HEK293T (cell line): ENCODE measurements around the gene MYDGF.

Experiments used
- ARNT ChIP-seq: fragments of 450-650 bp; IDR thresholded peaks from 2 replicates; pipeline ENCODE4 v1.6.1; 2017; ENCODE audit warnings: mild to moderate bottlenecking
- BHLHE40 ChIP-seq: fragments of 450-650 bp; IDR thresholded peaks from 2 replicates; pipeline ENCODE4 v1.6.1; 2016; ENCODE audit warnings: mild to moderate bottlenecking, moderate library complexity, borderline replicate concordance
- CTBP1 ChIP-seq: fragments of 450-650 bp; IDR thresholded peaks from 2 replicates; pipeline ENCODE4 v1.6.1; 2016; ENCODE audit warnings: borderline replicate concordance
- FOXA1 ChIP-seq: fragments of 450-650 bp; IDR thresholded peaks from 2 replicates; pipeline ENCODE4 v1.6.1; 2016; ENCODE audit warnings: mild to moderate bottlenecking
- FOXK2 ChIP-seq: fragments of 450-650 bp; IDR thresholded peaks from 2 replicates; pipeline ENCODE4 v1.6.1; 2016; ENCODE audit warnings: mild to moderate bottlenecking
- NFRKB ChIP-seq: fragments of 450-650 bp; IDR thresholded peaks from 2 replicates; pipeline ENCODE4 v1.6.1; 2016; ENCODE audit warnings: mild to moderate bottlenecking, moderate library complexity
- SP1 ChIP-seq: fragments of 450-650 bp; IDR thresholded peaks from 2 replicates; pipeline ENCODE4 v1.6.1; 2017
- TARDBP ChIP-seq: fragments of 450-650 bp; IDR thresholded peaks from 2 replicates; pipeline ENCODE4 v1.6.1; 2016
- ZNF384 ChIP-seq: fragments of 450-650 bp; IDR thresholded peaks from 2 replicates; pipeline ENCODE4 v1.6.1; 2016

- no peak for TF ChIP-seq ARNT
- no peak for TF ChIP-seq NFRKB
- no peak for TF ChIP-seq FOXK2
- no peak for TF ChIP-seq TARDBP
- TF ChIP-seq SP1, result no peak
- TF ChIP-seq BHLHE40, result no peak
- TF ChIP-seq ZNF384, result no peak
- no peak for TF ChIP-seq CTBP1
- TF ChIP-seq FOXA1, result no peak
These were observed 1.2 kb upstream of the MYDGF start for GRCh38 chr19:4671185-4671851.
